Measurements from ENCODE around the gene ODF4.

DNA sequence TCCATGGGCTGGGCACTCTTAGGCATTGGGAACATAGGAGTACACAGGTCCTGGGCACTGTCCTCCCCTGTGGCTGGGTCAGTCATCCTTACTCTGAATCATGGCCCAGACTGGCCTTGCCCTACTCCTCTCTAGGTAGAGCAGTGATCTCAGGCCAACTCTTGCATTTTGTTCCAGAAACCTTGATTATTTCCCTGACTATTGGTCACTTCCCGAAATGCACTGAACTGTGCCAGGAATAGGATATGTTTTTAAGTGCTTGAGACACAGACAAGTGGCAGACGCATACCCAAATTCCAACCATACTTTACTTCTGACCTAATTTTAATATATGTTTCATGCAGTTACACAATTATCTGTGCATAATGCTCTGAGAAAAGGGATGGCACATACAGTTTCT, 26.6 kb downstream of the ODF4 start:
- TF ChIP-seq, protein P1, sequence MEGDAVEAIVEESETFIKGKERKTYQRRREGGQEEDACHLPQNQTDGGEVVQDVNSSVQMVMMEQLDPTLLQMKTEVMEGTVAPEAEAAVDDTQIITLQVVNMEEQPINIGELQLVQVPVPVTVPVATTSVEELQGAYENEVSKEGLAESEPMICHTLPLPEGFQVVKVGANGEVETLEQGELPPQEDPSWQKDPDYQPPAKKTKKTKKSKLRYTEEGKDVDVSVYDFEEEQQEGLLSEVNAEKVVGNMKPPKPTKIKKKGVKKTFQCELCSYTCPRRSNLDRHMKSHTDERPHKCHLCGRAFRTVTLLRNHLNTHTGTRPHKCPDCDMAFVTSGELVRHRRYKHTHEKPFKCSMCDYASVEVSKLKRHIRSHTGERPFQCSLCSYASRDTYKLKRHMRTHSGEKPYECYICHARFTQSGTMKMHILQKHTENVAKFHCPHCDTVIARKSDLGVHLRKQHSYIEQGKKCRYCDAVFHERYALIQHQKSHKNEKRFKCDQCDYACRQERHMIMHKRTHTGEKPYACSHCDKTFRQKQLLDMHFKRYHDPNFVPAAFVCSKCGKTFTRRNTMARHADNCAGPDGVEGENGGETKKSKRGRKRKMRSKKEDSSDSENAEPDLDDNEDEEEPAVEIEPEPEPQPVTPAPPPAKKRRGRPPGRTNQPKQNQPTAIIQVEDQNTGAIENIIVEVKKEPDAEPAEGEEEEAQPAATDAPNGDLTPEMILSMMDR (IDR thresholded peaks at IDR 0.05; ENCODE audit: low read depth, low read length), result no peak
- TF ChIP-seq EZH2phosphoT487 (IDR thresholded peaks at IDR 0.05; ENCODE audit: low read depth), result no peak
